Choroid plexus epithelial cell (primary cell): Measurements from ENCODE around the gene RARS2.

Experiments used
- DNase-seq: peaks from one replicate; pipeline ENCODE4 v3.0.0-alpha.2; 2010; ENCODE audit warnings: low read depth
- H3K4me3 ChIP-seq: 2 replicates; pipeline ENCODE4 v1.5.1; 2011; ENCODE audit warnings: low read depth, mild to moderate bottlenecking, control low read depth, low read length, moderate library complexity
- TF ChIP-seq, protein P1 (sequence below): conservative IDR thresholded peaks from 2 replicates; pipeline ENCODE4 v1.5.1; 2011; ENCODE audit warnings: low read depth, mild to moderate bottlenecking, control low read depth, inconsistent platforms, low read length, moderate library complexity

RARS2 gene

DNA sequence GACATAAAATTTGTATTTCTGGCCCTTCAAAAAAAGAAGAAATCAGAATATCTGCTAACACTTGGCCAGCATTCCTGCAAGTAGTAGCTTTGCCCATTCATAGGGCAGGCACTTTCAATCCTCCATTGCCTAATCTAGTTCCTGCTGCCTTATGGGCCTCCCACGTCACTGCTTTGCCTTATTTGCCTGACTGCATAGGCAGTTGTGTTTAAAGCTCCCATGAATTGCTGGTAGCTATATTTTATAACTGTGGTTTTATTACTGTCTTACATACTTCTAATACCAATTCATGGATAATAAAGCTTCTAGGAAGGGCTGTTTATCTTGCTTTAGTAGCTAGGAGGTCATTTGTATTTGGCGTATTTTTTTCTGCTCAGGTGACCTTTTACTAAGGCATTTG lies 124.7 kb downstream of the RARS2 start:
- TF ChIP-seq, protein P1, sequence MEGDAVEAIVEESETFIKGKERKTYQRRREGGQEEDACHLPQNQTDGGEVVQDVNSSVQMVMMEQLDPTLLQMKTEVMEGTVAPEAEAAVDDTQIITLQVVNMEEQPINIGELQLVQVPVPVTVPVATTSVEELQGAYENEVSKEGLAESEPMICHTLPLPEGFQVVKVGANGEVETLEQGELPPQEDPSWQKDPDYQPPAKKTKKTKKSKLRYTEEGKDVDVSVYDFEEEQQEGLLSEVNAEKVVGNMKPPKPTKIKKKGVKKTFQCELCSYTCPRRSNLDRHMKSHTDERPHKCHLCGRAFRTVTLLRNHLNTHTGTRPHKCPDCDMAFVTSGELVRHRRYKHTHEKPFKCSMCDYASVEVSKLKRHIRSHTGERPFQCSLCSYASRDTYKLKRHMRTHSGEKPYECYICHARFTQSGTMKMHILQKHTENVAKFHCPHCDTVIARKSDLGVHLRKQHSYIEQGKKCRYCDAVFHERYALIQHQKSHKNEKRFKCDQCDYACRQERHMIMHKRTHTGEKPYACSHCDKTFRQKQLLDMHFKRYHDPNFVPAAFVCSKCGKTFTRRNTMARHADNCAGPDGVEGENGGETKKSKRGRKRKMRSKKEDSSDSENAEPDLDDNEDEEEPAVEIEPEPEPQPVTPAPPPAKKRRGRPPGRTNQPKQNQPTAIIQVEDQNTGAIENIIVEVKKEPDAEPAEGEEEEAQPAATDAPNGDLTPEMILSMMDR, result no peak
- DNase-seq, result no peak
- H3K4me3 ChIP-seq, result no peak overlapping the region
